Measurements from ENCODE around the gene DNAH17.

DNAH17 gene

GRCh38 chr17:78588258-78589030 is 11.2 kb upstream of the DNAH17 start:
- TF ChIP-seq, protein P1, sequence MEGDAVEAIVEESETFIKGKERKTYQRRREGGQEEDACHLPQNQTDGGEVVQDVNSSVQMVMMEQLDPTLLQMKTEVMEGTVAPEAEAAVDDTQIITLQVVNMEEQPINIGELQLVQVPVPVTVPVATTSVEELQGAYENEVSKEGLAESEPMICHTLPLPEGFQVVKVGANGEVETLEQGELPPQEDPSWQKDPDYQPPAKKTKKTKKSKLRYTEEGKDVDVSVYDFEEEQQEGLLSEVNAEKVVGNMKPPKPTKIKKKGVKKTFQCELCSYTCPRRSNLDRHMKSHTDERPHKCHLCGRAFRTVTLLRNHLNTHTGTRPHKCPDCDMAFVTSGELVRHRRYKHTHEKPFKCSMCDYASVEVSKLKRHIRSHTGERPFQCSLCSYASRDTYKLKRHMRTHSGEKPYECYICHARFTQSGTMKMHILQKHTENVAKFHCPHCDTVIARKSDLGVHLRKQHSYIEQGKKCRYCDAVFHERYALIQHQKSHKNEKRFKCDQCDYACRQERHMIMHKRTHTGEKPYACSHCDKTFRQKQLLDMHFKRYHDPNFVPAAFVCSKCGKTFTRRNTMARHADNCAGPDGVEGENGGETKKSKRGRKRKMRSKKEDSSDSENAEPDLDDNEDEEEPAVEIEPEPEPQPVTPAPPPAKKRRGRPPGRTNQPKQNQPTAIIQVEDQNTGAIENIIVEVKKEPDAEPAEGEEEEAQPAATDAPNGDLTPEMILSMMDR (IDR thresholded peaks at IDR 0.05): no peak
- H3K27ac ChIP-seq: no peak overlapping the region
- DNase-seq (ENCODE audit: low spot score): no peak
- no peak overlapping the region for H3K4me3 ChIP-seq

DNA sequence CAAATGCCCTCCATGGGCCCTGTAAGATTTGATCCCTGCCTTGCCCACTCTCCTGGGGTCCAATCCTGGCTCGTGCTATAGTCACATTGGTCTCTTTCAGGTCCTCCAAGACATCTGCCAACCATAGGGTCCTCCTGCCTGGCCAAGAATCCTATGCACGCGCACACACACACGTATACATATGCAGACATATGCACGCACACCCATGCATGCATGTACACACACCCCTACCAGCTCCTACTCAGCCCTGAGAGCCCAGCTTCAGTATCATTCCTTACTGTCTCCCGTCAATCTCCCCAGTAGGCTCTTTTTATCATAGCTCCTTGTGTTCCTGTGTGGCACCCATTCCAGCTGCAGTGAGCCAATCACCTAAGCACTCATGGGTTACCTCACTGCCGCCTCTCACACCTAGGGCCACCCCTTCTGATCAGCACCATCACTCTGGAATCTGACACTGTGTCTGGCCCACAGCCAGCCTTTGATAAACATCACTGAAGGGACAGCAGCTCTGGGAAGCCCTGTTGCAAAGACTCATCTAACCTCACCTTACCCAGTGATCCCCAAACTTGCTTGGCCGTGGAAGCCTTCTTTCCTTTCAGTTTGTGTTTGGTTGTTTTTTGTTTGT is 7.9 kb upstream of the DNAH17 start:
- Histone ChIP-seq H3K27ac (no peak overlapping the region), H3K4me3 (no peak overlapping the region)
- DNase-seq (ENCODE audit: low spot score): no peak
- TF ChIP-seq, protein P1 (IDR thresholded peaks at IDR 0.05): no peak

- Histone ChIP-seq H3K4me3 (no peak overlapping the region), H3K27ac (no peak overlapping the region)
- DNase-seq (ENCODE audit: low spot score): no peak
- TF ChIP-seq, protein P1 (IDR thresholded peaks at IDR 0.05): no peak
Observed at GRCh38 chr17:78583091-78583490, 5.9 kb upstream of the DNAH17 start.

- H3K27ac ChIP-seq: no peak overlapping the region
- TF ChIP-seq, protein P1 (IDR thresholded peaks at IDR 0.05): no peak
- DNase-seq (ENCODE audit: low spot score): no peak
- no peak overlapping the region for H3K4me3 ChIP-seq
Observed at GRCh38 chr17:78581304-78581703, 4.1 kb upstream of the DNAH17 start.

DNA sequence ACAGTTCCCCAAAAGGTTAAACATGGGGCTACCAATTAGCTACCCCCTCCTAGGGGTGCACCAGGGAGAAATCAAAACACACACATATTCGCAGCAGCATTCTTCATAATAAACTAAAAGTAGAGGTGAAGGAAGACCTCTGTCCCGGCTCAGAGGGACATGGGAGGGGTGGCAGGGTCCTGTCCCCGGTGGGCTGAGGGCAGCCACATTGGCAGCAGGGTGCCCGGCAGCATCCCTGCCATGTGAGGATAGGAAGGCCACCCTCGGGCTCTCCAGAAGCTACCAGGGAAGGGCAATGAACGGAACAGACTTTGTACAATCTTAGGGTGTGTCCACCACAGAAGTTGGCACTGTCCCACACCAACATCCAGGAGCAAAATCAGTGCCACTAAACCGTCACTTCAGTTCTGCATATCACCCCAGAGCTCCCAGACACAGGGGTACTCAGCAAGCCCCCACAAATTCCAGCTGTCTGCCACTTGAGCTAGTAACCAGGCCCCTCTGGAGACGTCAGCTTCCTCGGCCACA is 3.1 kb upstream of the DNAH17 start:
- no peak overlapping the region for H3K27ac ChIP-seq
- TF ChIP-seq, protein P1 (IDR thresholded peaks at IDR 0.05): no peak
- no peak for DNase-seq (ENCODE audit: low spot score)

DNA sequence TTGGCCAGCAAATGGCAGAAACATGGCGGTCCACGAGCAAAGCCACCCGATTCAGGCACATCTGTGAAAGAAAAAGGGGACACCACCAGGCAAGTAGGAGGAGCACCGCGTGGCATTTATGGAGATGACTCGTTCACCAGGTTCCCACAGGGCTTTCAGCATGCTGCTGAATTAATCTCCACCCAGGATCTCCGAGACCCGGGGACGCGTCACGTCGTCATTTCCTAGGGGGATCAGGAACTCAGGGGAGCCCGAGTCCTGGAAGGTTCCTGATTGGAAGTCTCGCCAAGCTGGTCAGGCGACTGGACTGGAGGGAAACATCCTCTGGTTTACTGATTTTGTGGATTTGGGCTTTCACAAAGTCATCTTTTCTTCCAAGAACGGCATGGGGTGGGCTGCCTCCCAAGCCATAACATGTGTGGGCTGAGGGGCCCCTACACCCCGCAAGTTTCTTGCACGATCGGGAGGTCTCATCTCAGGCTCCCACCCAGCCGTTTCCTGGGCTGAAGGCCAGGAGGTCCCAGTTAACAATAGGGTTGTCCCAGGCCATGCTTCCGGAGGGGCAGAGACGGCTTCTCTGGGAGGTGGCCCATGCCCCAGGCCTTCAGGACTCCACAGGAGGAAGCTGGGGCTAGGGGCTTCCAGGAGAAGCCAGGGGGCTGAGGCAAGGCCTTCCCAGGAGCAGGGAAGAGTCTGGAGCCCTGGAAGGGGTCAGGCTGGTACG is 645 bp downstream of the DNAH17 start:
- Histone ChIP-seq H3K4me3 (no peak overlapping the region), H3K27ac (no peak overlapping the region)
- TF ChIP-seq, protein P1 (IDR thresholded peaks at IDR 0.05): no peak
- DNase-seq (ENCODE audit: low spot score): no peak

More for the DNA sequence above, 3.1 kb upstream of the DNAH17 start:
- no peak overlapping the region for H3K4me3 ChIP-seq
